Measurements from ENCODE around the gene CD300A. TPM values are rescaled to one million over a fixed set of nuclear protein-coding genes. Genes with fewer than 3 reads are reported as not detected.

Gene CD300A
- polyA plus RNA-seq, 1 donor (not counting 4 experiments of a cell fraction or from before 2014, with no cell fraction given) = 0.07 TPM

DNA sequence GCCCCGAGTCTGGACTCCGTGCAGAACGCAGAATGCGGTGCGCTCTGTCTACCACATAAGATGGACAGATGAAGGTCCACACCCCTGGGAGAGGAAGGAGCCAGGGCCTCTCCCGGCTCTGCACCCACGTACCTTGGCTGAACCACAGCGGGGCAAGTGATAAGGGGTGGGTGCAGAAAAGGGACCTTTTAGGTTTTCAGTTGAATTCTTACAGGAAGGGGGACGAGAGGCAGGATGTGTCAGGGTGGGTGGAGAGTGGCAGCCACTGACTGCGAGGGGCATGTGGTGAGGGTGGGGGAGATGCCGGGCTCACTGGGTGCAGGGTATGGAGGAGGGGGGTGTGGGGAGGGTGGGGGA is 372 bp downstream of the CD300A start:
- no peak overlapping the region for H3K9ac ChIP-seq (ENCODE audit: control insufficient read depth, extremely low read depth, insufficient read depth, low read length)
- H3K9me1 ChIP-seq (ENCODE audit: control insufficient read depth, extremely low read depth, insufficient read depth, low read length) = no peaks in the 10 kb centered on the region
- FAIRE-seq (no peak), DNase-seq (ENCODE audit: low read depth, low spot score) (no peak)
- peaks cover 12% of the 10 kb centered on the region for H3K27me3 ChIP-seq (ENCODE audit: control insufficient read depth, extremely low read depth, insufficient read depth, low read length)
- no peaks in the 10 kb centered on the region for H3K9me3 ChIP-seq (ENCODE audit: control insufficient read depth, low read depth, low read length)
- H3K4me1 ChIP-seq (ENCODE audit: control insufficient read depth, extremely low read depth, insufficient read depth, low read length) = no peaks in the 10 kb centered on the region
- H3K36me3 ChIP-seq (ENCODE audit: control insufficient read depth in 2 of 2, extremely low read depth in 1 of 2, insufficient read depth in 2 of 2, low read length in 2 of 2) = no peaks in the 10 kb centered on the region
- H3K4me3 ChIP-seq (ENCODE audit: control insufficient read depth in 2 of 3, extremely low read depth in 1 of 3, insufficient read depth in 2 of 3, low read depth in 1 of 3, low read length in 3 of 3) = no peak overlapping the region
- no peaks in the 10 kb centered on the region for H4K20me1 ChIP-seq (ENCODE audit: control insufficient read depth, extremely low read depth, insufficient read depth, low read length)
- dilution Hi-C loops (cut with MboI; ENCODE audit: extremely low pct_ligation_motif_present, low sequenced_read_pairs) = no loop called here
- H3K4me2 ChIP-seq (ENCODE audit: control insufficient read depth, extremely low read depth, insufficient read depth, low read depth, low read length) = no peak overlapping the region
- TF ChIP-seq, protein P1, sequence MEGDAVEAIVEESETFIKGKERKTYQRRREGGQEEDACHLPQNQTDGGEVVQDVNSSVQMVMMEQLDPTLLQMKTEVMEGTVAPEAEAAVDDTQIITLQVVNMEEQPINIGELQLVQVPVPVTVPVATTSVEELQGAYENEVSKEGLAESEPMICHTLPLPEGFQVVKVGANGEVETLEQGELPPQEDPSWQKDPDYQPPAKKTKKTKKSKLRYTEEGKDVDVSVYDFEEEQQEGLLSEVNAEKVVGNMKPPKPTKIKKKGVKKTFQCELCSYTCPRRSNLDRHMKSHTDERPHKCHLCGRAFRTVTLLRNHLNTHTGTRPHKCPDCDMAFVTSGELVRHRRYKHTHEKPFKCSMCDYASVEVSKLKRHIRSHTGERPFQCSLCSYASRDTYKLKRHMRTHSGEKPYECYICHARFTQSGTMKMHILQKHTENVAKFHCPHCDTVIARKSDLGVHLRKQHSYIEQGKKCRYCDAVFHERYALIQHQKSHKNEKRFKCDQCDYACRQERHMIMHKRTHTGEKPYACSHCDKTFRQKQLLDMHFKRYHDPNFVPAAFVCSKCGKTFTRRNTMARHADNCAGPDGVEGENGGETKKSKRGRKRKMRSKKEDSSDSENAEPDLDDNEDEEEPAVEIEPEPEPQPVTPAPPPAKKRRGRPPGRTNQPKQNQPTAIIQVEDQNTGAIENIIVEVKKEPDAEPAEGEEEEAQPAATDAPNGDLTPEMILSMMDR (optimal IDR thresholded peaks at IDR 0.05 in 1 of 3, IDR thresholded peaks at IDR 0.05 in 1 of 3, conservative IDR thresholded peaks at IDR 0.05 in 1 of 3; ENCODE audit: extremely low read depth in 1 of 3, insufficient read depth in 2 of 3, low read length in 3 of 3) = no peak
- no peak for TF ChIP-seq EZH2 (IDR thresholded peaks at IDR 0.05; ENCODE audit: low read length)
- H3K27ac ChIP-seq (ENCODE audit: control insufficient read depth, insufficient read depth, low read length) = no peak overlapping the region
- no peak overlapping the region for H2AFZ ChIP-seq (ENCODE audit: control insufficient read depth, low read length)
- no peaks in the 10 kb centered on the region for H3K79me2 ChIP-seq (ENCODE audit: control insufficient read depth, insufficient read depth, low read length)

DNA sequence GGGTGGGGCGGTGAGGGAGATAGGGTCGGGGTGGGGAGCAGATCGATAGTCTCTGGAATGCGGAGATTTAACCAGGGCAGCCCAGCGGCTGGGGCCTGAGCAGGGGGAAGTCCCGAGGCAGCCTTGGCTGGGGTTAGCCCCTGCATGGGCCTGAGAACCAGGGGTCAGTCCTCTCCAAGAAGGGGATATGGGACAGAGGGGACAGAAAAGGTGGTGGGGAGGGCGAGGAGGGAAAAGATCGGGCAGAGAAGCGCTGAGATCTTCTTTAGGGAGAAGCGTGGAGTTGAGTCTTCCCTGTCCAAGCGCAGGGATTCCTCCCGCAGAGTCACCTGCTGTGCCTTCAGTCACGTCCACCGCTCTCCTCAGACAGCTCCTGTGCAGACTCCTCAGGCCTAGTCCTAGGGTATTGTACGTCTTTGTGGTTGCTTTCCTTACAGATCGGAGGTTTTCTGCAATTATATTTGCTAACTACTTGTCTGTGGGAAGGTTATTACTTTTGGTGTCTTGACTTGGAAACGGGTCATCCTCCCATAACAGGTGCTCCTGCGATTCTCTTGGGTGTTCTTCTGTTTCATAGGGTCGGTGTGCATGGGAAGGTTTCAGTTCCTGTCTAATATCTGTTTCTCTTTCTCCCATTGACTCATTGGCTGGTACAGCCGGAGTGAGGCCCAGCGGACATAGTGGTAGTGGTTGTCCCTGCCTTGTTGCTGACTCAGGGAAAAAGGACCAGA is 952 bp downstream of the CD300A start:
- H3K9me3 ChIP-seq (ENCODE audit: control insufficient read depth, low read depth, low read length) = no peaks in the 10 kb centered on the region
- H3K9ac ChIP-seq (ENCODE audit: control insufficient read depth, extremely low read depth, insufficient read depth, low read length) = no peak overlapping the region
- no peak overlapping the region for H2AFZ ChIP-seq (ENCODE audit: control insufficient read depth, low read length)
- H3K27me3 ChIP-seq (ENCODE audit: control insufficient read depth, extremely low read depth, insufficient read depth, low read length) = peaks cover 12% of the 10 kb centered on the region
- no peaks in the 10 kb centered on the region for H3K79me2 ChIP-seq (ENCODE audit: control insufficient read depth, insufficient read depth, low read length)
- H3K4me3 ChIP-seq (ENCODE audit: control insufficient read depth in 2 of 3, extremely low read depth in 1 of 3, insufficient read depth in 2 of 3, low read depth in 1 of 3, low read length in 3 of 3) = no peak overlapping the region
- H3K36me3 ChIP-seq (ENCODE audit: control insufficient read depth in 2 of 2, extremely low read depth in 1 of 2, insufficient read depth in 2 of 2, low read length in 2 of 2) = no peaks in the 10 kb centered on the region
- H3K27ac ChIP-seq (ENCODE audit: control insufficient read depth, insufficient read depth, low read length) = no peak overlapping the region
- H3K4me1 ChIP-seq (ENCODE audit: control insufficient read depth, extremely low read depth, insufficient read depth, low read length) = no peaks in the 10 kb centered on the region
- no peaks in the 10 kb centered on the region for H3K9me1 ChIP-seq (ENCODE audit: control insufficient read depth, extremely low read depth, insufficient read depth, low read length)
- TF ChIP-seq EZH2 (IDR thresholded peaks at IDR 0.05; ENCODE audit: low read length) = no peak
- TF ChIP-seq, protein P1 (optimal IDR thresholded peaks at IDR 0.05 in 1 of 3, IDR thresholded peaks at IDR 0.05 in 1 of 3, conservative IDR thresholded peaks at IDR 0.05 in 1 of 3; ENCODE audit: extremely low read depth in 1 of 3, insufficient read depth in 2 of 3, low read length in 3 of 3) = no peak
- FAIRE-seq (no peak), DNase-seq (ENCODE audit: low read depth, low spot score) (no peak)
- no peak overlapping the region for H3K4me2 ChIP-seq (ENCODE audit: control insufficient read depth, extremely low read depth, insufficient read depth, low read depth, low read length)
- no peaks in the 10 kb centered on the region for H4K20me1 ChIP-seq (ENCODE audit: control insufficient read depth, extremely low read depth, insufficient read depth, low read length)
- dilution Hi-C loops (cut with MboI; ENCODE audit: extremely low pct_ligation_motif_present, low sequenced_read_pairs) = no loop called here
